C4-2B (cell line): Measurements from ENCODE around the gene INHBC.

ENCODE experiments used
- ZFX ChIP-seq: fragments of 450-650 bp; IDR thresholded peaks from 2 replicates; pipeline ENCODE4 v1.6.1; 2017
- TF ChIP-seq, protein P1 (sequence below): fragments of 450-650 bp; conservative IDR thresholded peaks from 2 replicates; pipeline ENCODE4 v1.5.1; 2017; ENCODE audit warnings: mild to moderate bottlenecking

DNA sequence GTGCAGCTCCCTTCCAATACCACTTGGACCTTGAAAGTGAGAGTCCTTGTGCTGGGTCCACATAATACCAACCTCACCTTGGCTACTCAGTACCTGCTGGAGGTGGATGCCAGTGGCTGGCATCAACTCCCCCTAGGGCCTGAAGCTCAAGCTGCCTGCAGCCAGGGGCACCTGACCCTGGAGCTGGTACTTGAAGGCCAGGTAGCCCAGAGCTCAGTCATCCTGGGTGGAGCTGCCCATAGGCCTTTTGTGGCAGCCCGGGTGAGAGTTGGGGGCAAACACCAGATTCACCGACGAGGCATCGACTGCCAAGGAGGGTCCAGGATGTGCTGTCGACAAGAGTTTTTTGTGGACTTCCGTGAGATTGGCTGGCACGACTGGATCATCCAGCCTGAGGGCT lies 14.8 kb downstream of the INHBC start:
- TF ChIP-seq, protein P1, sequence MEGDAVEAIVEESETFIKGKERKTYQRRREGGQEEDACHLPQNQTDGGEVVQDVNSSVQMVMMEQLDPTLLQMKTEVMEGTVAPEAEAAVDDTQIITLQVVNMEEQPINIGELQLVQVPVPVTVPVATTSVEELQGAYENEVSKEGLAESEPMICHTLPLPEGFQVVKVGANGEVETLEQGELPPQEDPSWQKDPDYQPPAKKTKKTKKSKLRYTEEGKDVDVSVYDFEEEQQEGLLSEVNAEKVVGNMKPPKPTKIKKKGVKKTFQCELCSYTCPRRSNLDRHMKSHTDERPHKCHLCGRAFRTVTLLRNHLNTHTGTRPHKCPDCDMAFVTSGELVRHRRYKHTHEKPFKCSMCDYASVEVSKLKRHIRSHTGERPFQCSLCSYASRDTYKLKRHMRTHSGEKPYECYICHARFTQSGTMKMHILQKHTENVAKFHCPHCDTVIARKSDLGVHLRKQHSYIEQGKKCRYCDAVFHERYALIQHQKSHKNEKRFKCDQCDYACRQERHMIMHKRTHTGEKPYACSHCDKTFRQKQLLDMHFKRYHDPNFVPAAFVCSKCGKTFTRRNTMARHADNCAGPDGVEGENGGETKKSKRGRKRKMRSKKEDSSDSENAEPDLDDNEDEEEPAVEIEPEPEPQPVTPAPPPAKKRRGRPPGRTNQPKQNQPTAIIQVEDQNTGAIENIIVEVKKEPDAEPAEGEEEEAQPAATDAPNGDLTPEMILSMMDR: no peak
- TF ChIP-seq ZFX: no peak
